Measurements from ENCODE around the gene CETP.

- TF ChIP-seq CTCF (IDR thresholded peaks at IDR 0.05) (no peak), POLR2A (IDR thresholded peaks at IDR 0.05) (no peak)
These were observed 37.9 kb downstream of the CETP start for GRCh38 chr16:56999409-57000270.

All from esophagus squamous epithelium (tissue), 4 donors.